Body of pancreas (tissue), 4 donors: ENCODE measurements around the gene SLC16A6.

Experiments used
- POLR2A ChIP-seq, 3 donors: fragments of 450-650 bp; IDR thresholded peaks; one replicate each; pipeline ENCODE4 v1.6.1; 2016; ENCODE audit warnings: antibody characterized with exemption in 3 of 3, mild to moderate bottlenecking in 2 of 3
- TF ChIP-seq, protein P1 (sequence below), 7 experiments: fragments of 450-650 bp in 4 of 7; fragments of 200-600 bp in 3 of 7; sonication (generic) in 3 of 7; IDR thresholded peaks; one replicate each; pipeline ENCODE4 v1.5.1; 2016 to 2019; ENCODE audit warnings: antibody characterized with exemption in 7 of 7

DNA sequence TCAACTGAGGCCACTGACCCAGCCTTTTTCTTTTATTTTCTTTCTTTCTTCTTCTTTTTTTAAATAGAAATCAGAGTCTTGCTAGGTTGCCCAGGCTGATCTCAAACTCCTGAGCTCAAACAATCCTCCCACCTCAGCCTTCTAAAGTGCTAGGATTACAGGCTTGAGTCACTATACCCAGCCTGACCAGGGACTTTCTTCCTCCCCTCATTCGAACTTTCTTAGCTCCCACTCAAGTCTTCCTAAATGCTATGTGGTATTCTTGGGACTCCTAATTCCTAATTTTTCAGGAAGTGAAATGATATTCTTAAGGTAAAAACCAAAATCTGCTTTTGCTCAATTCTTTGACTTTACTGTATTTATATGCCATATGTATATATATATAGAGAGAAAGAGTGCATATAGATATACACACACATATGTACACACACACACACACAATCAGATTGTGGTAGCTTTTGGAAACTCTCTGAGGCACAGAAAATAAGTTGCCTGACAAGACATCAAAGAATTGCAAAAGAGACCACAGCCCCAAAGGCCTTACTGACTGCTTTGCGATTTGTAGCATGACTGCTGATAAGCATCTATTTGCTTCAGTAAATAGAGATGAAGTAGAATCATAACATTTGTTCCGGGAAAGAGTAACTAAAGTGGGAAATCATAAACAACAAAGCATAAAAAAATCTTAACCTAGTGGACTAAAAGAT, 52.6 kb downstream of the SLC16A6 start:
- no peak for TF ChIP-seq POLR2A (IDR thresholded peaks at IDR 0.05)
- TF ChIP-seq, protein P1, sequence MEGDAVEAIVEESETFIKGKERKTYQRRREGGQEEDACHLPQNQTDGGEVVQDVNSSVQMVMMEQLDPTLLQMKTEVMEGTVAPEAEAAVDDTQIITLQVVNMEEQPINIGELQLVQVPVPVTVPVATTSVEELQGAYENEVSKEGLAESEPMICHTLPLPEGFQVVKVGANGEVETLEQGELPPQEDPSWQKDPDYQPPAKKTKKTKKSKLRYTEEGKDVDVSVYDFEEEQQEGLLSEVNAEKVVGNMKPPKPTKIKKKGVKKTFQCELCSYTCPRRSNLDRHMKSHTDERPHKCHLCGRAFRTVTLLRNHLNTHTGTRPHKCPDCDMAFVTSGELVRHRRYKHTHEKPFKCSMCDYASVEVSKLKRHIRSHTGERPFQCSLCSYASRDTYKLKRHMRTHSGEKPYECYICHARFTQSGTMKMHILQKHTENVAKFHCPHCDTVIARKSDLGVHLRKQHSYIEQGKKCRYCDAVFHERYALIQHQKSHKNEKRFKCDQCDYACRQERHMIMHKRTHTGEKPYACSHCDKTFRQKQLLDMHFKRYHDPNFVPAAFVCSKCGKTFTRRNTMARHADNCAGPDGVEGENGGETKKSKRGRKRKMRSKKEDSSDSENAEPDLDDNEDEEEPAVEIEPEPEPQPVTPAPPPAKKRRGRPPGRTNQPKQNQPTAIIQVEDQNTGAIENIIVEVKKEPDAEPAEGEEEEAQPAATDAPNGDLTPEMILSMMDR (IDR thresholded peaks at IDR 0.05): no peak
